ENCODE measurements around the gene FBXW7.

The FBXW7 gene

DNA sequence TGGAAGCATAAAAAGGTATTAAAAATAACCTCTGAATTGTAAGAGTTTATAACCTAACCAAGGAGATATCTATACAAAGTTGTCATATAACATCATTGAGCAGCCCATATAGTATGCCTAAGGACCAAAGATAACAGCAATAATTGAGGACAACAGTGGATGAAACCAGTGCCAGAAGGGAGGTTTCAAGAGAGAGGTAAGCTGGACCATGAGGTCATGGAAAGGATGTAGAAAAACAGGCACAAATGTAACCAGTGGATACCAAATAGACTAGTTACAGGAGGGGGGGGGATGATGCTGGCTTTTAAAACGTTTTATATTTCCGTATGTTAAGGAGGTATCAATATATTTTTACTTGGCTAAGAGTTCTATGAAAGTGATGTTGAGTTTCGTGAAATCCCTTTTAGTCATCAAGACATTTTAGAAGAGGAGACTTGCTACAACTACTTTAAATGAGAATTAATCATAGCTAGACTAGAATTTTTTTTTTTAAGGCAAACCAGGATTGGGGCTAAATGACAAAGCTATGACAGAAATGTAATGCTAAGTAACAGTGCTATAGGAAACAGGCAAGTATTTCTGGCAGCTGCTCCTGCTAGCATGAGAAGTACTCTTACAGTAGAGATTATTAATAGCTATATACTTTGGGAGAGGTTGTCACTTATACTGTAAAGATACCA lies 161.1 kb downstream of the FBXW7 start:
- no peak for DNase-seq (ENCODE audit: low read depth in 2 of 2, low spot score in 1 of 2)

DNA sequence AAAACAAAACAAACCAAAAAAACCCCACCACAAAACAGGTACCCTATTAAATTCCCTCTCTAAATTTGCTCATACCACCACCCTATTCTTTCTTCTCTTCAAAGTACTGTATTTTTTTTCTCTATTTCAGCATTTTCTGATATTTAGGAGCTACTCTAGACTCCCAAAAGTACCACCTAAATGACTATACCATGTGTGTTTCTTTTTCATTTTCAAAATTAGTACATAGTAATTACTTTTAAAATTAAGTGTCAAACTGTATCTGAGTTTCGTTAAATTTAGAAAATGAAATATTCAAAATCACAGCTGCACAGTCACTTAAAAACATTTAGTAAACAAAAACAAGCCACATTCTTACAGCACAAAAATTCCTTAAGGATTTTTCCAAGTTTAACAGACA lies 161.7 kb downstream of the FBXW7 start:
- DNase-seq (ENCODE audit: low read depth in 2 of 2, low spot score in 1 of 2), result no peak

DNA sequence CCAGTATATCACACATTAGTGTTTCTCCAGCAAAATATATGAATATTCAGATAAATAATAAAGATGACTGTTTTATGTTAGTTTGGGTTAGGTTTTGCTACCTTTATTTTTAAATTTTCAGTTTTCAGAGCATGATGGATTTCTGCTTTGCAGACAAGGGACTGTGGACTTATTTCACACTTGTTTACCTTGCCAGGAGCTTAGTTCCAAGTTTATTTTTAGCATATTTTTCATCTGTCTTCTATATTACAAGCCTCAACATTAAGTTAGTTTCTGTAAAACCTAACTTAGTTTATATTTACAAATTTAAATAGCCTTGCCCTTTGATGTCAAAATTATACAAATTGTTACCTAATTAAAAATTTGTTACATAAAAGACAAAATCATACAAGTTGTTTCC lies 163.4 kb downstream of the FBXW7 start:
- no peak for DNase-seq (ENCODE audit: low read depth in 2 of 2, low spot score in 1 of 2)

DNA sequence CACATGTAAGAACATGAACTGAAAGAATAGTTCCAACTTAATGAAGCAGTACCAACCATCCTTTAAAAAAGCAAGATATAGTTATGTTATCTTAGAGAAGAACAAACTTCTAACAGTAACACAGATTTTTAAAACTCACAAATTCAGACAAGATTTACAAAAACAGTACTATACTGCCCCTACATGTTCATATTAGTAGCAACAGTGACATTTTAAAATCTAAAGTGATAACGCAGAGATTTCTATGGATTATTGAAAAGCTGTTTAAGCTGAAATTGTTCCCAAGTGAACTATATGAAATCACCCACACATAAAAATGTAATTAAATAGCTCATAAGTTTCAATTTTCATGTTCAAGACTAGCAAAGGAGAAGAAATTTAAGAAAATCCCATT lies 166.0 kb downstream of the FBXW7 start:
- no peak for DNase-seq (ENCODE audit: low read depth in 2 of 2, low spot score in 1 of 2)

DNA sequence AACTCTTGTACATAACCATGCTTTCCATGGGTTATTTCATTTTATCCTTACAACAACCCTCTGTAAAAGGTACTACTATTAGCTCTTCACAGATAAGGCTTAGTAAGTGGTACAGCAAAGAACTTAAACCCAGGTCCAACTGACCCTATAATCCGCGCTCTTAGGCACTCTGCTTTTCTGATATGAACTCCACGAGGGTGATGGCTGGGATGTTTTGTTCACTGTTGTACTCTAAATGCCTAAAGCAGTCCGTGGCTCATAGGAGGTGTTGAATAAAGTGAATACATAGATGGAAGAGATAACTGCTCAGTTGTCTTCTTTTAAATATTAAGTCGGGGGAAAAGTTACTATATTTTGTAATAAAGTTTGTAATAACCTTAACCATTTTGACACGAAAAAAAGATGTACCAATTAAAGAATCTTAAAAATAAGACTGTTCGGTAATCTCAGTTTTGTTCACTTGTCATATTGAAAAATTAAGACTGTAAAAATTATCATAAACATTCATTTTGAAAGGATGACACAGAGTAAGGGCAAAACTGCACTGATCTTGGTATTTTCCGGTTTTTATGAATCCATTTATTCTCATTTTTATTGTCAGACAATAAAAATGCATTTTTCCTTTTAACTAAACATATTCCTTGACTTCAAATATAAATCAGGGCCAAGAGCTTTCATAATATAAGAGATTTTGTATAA lies 166.5 kb downstream of the FBXW7 start:
- DNase-seq (ENCODE audit: low read depth in 2 of 2, low spot score in 1 of 2), result no peak

DNA sequence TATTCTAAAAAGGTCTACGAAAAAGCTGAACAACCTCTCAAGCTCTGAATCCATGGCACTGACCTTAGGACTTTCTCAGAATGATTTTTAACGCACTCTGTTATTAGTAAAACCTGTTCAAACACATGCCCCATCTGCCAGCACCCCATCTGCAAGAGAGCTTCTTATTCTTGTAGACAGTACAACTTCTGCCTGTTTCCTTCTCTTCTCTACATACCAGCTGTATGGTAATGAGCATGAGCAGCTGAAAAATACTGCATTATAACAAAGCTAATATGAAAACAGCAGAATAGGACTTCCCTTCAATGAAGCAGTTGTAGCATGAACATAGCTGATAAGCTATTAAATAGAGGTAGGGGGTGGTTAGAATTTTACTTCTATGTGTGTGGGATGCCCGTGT lies 167.9 kb downstream of the FBXW7 start:
- DNase-seq (ENCODE audit: low read depth in 2 of 2, low spot score in 1 of 2), result no peak

DNA sequence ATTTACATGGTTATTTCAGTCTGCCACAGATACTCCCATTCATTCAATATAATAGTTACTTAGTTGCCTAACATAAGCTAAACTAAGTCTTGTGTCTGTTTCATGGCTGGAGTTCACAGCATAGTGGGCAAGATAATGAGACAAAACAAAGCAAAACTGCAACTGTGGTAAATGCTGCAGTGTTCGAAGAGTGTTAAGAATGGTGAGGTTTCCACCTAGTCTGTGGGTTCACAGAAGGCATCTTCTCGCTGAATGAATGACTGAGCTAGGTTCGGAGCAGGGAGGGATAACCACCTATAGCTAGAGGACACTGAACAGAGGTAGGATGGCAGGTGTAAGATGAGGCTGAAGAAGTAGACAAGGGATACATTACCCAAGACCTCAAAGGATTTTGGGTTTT lies 171.0 kb downstream of the FBXW7 start:
- no peak for DNase-seq (ENCODE audit: low read depth in 2 of 2, low spot score in 1 of 2)

DNA sequence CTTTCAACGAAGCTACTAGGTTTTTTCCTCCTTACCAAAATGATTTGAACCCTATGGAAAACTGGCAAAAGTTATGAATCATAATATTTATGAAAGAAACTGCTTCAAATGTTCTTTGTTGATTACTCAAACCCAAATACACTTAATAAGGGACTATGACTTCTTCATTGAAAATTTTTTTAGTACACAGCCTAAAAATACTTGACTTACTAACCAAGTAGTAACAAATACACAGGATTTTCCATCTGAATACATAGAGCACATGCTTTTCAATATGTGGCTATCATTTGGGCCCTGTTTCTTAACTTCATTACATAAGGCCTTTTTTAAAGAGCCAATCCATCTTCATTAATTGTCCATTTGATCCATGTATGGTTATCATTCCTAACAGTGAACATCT lies 171.5 kb downstream of the FBXW7 start:
- DNase-seq (ENCODE audit: low read depth in 2 of 2, low spot score in 1 of 2), result no peak

DNA sequence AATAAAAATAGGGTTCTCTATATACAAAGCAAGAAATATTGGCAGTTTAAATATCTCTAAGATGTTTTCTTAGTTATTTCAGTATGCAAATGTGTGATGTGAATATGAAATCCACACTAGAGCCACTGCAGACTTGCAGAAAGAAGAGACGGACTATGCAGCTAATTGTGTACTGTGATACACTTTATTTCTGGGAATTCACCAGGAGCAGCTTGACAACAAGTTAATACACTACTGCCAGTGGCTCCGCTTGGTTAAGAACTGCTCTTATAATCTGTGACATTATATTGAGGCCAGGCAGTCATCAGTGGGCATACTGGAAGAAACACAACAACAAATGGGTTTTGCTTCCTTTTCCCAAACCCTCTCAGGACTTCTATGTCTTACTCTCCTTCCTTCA lies 172.0 kb downstream of the FBXW7 start:
- no peak for DNase-seq (ENCODE audit: low read depth in 2 of 2, low spot score in 1 of 2)

DNA sequence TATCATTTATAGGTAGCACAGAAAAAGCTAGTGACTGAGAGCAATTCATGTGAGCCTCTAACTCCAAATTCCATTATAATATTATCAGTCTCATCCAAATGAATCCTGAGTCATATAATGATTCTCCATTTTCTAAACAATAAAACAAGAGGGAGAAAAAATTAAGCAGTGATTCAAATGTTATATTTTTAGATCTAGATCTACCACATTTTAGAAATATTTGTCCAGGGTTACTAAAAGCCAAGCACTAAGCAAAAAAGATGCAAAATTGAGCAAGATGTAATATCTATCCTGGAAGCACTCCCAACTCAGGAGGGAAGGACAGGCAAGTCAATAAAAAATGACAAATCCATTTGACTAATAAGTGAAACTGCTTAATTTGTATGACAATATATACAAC lies 172.8 kb downstream of the FBXW7 start:
- no peak for DNase-seq (ENCODE audit: low read depth in 2 of 2, low spot score in 1 of 2)

DNA sequence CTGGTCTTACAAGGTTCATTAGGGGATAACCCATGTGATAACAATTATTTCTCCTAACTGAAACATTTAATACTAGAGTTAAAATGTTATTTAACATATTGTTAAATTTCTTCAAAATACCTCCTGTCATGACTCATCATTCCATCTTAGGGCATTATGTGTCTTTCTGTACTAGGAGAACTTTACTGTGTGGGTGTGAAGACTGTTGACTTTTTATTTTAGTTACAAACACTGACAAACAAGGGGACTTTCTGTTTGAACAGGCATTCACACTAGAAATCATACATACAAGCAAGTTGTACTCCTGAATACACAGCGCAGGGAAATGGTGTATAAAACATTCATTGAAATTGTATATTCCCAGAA lies 175.9 kb downstream of the FBXW7 start:
- no peak for DNase-seq (ENCODE audit: low read depth in 2 of 2, low spot score in 1 of 2)

DNA sequence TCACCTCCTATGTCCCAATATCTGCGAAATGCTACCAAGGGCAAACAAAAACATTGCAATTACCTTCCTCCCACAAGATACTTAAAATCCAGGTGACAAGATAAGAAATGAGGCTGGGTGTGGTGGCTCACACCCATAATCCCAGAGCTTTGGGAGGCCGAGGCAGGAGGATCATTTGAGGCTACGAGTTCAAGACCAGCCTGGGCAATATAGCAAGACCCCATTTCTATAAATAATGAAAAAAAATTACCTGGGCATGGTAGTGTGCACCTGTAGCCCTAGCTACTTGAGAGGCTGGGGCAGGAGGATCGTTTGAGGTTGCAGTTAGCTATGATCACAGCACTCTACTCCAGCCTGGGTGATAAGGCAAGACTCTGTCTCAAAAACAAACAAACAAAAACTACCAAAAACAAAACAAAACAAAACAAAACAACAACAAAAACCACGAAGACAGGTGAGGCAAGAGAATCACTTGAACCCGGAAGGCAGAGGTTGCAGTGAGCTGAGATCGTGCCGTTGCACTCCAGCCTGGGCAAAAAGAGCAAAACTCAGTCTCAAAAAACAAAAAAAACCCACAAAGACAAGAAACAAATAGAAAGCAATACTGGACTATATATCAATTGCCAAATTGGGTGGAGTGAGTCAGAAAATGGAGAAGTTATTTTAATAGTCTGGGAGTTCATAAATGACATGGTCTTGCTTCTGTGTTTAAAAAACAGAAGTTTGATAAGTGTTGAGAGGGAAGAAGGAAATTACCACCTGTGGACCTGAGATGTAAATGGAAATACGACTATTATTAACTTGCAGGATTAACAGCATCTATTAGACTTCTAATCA lies 176.5 kb downstream of the FBXW7 start:
- DNase-seq (ENCODE audit: low read depth in 2 of 2, low spot score in 1 of 2), result no peak

DNA sequence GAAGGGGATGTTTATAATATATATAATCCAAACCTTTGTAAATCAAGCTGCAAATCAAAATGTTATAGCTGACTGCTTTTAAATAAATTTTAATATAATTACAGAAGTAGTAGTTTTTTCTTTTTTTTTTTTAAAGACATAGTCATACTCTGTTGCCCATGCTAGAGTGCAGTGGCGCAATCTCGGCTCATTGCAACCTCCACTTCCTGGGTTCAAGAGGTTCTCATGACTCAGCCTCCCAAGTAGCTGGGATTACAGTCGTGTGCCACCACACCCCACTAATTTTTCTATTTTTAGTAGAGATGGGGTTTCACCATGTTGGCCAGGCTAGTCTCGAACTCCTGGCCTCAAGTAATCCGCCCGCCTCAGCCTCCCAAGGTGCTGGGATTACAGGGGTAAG lies 178.7 kb downstream of the FBXW7 start:
- DNase-seq (ENCODE audit: low read depth in 2 of 2, low spot score in 1 of 2), result no peak

DNA sequence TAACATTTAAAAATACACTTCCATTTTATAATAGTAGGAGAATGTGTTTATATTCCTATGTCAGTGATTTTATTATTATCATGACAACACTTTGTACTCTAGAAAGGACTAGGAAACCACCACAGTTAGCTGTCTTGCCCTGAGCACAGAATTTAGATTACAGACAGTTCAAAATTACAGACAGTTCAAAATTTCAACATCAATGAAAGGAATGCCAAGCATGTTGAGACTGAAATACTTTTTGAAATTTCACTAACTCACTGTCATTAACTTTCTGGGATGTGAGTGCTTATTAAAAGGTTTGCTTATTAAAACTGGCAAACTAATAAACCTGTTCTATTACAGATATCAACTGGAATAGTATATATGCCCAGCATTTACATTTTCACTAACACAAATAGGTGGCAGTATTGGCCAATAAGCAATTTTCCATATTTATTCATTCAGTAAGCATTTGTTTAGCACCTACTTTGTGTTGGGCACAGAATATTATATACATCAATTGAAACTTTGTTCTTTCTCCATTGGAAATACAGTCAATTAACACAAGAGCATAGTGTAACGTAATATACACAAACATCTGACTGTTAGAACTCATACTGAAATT lies 179.4 kb downstream of the FBXW7 start:
- no peak for DNase-seq (ENCODE audit: low read depth in 2 of 2, low spot score in 1 of 2)

DNA sequence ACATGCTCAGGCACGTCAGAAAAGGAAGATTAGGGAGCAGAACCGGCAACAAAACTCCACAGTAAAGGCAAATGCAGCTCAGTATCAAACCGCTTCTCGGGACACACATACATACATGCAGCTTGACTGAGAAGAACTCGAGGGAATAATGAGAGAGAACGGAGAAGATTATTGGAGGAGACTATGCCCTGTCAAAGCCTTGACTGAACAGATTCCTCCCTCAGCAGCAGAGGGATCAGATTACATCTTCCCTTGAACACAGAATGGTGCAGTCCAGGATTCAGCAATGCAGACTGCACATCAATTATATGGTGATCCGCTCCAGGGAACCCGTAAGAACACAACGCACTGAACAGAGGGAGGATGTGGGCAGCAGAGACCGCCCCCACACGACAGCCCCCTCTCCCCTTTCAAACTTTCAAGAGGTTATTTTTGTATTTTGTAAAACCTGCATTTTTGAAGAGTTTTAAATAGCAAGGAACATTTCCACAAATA lies 183.2 kb downstream of the FBXW7 start:
- DNase-seq (ENCODE audit: low read depth in 2 of 2, low spot score in 1 of 2), result no peak

DNA sequence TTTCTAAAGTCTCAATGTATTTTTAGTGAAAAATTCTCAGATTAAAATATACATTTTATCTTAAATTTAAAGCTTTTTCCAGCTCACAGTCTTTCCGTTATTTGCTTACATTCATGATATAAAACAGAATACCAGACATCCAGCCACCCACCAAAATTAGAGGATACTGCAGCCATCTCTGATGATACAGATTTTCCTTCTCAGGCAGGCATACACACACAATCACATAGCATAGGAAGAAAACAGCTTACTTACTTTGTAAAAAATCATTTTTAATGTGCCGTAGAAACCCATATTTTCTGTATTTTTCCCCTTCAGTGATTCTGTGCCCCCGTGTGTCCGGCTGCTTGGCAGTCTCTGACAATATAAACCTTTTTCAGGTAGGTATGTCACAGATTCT lies 183.7 kb downstream of the FBXW7 start:
- no peak for DNase-seq (ENCODE audit: low read depth in 2 of 2, low spot score in 1 of 2)

DNA sequence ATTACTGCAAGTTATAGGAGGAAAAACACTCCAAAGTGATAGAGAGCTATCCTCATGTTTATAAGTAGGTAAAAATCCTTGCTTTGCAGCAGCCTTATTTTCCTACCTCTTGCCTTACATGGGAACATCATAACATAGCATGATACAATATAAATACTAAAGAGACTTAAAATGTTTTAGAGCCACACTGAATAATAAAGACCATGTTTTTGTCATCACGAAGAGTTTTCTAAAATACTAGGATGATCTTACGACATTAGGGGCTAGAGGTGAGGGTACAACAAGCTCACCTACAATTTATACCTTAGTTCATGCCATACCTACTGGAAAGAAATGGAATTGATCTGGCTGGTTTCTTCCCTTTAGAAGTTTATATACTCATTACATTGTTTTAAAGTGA lies 184.8 kb downstream of the FBXW7 start:
- no peak for DNase-seq (ENCODE audit: low read depth in 2 of 2, low spot score in 1 of 2)

DNA sequence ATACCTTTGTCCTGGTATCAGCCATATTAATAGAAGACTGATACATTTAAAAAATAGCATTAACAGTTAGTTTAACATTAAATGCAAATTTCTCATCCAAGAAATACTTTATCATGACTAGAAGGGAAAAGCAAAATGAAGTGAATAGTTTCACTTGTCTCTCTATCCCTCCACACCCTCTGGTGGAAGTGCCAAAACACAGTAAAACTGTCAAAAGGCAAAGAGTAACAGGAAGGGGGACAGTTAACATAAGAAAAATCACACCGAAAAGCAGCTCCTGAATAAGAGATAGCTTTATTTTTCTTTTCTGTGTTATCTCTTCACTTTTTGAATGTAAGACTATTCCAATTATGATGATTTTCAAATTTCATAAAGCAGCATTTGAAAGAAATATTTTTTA lies 187.2 kb downstream of the FBXW7 start:
- DNase-seq (ENCODE audit: low read depth in 2 of 2, low spot score in 1 of 2), result no peak

DNA sequence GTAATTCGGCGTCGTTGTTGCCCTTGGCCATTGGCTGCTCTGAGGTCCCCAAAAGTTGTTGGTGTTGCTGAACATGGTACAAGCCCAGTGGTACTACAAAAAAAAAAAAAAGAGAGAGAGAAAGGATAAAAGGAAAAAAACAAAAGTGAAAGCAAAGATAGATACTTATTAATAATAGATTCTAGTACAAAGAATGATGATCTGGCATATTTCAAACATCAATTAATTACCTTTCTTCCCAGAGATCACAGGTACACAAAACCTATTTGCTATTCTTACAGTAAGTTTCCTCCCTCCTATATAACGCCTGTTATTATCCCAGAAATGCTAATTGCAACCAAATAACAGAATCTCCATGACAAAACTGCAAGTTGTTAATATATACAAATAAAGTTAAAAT lies 188.9 kb downstream of the FBXW7 start:
- no peak for DNase-seq (ENCODE audit: low read depth in 2 of 2, low spot score in 1 of 2)

DNA sequence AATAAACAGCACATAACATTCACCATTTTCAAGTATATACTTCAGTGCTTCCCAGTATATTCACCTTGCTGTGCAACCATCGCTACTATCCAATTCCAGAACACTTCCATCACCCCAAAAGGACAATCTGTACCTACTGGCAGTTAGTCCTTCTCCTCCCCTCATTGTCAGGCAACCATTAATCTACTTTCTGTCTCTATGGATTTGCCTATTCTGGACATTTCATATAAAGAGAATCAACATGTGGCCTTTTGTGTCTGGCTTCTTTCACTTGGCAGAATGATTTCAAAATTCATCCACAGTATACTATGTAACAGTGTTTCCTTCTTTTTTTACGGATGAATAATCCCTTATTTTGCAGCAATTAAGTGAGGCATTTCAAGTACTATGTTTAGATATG lies 189.4 kb downstream of the FBXW7 start:
- no peak for DNase-seq (ENCODE audit: low read depth in 2 of 2, low spot score in 1 of 2)

DNA sequence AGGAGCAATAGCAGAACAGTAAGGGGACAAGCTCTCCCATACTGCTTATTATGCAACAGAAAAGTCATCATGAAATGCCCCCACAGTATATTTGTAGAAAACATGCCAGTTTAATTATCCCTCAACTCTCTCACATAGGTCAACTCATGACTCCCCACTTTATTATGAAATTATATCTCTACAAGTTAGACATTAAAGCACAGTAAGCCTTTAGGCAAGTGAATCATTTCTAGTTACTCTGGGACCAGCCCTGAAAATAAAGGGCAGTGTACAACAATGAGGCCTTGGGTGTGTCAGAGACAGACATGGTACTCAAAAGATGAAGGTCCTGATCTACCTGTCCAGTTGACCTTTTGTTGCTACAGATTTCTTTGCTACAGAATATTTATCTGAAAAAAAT lies 191.9 kb downstream of the FBXW7 start:
- DNase-seq (ENCODE audit: low read depth in 2 of 2, low spot score in 1 of 2), result no peak

DNA sequence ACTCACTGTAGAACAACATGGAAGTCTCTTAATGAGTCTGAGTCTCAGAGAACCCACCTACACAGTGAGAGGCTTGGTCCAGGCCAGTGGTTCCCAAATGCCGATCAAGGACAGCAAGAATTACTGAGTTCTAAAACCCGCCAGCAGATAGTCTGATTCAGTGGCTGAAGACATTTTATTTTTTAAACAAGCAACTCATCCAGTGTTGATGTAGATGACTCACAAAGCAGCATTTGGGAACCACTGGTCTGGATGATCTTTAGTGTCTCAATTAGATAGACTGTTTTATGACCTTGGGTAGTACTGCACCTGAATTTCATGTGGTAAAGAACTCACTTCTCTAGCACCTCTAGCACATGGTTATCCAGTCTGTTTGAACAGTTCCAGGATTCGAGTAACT lies 193.6 kb downstream of the FBXW7 start:
- no peak for DNase-seq (ENCODE audit: low read depth in 2 of 2, low spot score in 1 of 2)

All from stimulated activated CD8-positive, alpha-beta memory T cell treated with anti-CD3 and anti-CD28 coated beads, Interleukin-4, amount 100 ng/mL, for 1 hour (primary cell).